Activated CD8-positive, alpha-beta T cell treated with anti-CD3 and anti-CD28 coated beads for 36 hours (primary cell): ENCODE data around the gene ZNF3. TPM values are rescaled to one million over a fixed set of nuclear protein-coding genes. Genes with fewer than 3 reads are reported as not detected.

Experiments used
- ATAC-seq: fragments of 200-7000 bp; cut with Tn5 transposase; one replicate; pipeline ENCODE4 v1.10.0; 2021; ENCODE audit warnings: mild to moderate bottlenecking, moderate library complexity
- CTCF ChIA-PET: fragments of 350-600 bp; sonication (Branson Sonifier 250); formaldehyde crosslinking; loops from one replicate; lab custom pipeline; 2021; ENCODE audit warnings: antibody characterized with exemption; lab: Charles Lee
- POLR2A ChIA-PET: fragments of 350-600 bp; sonication (Branson Sonifier 250); formaldehyde crosslinking; loops from one replicate; lab custom pipeline; 2021; ENCODE audit warnings: antibody characterized with exemption; lab: Charles Lee
- DNase-seq: peaks from one replicate; pipeline ENCODE4 v3.0.0-alpha.2; 2020
- H3K27ac Mint-ChIP-seq: one replicate; pipeline ENCODE4 v1.8.0; 2021; ENCODE audit warnings: mild to moderate bottlenecking, mixed read lengths
- H3K27me3 Mint-ChIP-seq: one replicate; pipeline ENCODE4 v1.8.0; 2021; ENCODE audit warnings: mixed read lengths
- H3K36me3 Mint-ChIP-seq: one replicate; pipeline ENCODE4 v1.8.0; 2021; ENCODE audit warnings: low read depth, mixed read lengths
- H3K4me1 Mint-ChIP-seq: one replicate; pipeline ENCODE4 v1.8.0; 2021; ENCODE audit warnings: low read depth, mixed read lengths
- H3K4me3 Mint-ChIP-seq: one replicate; pipeline ENCODE4 v1.8.0; 2021; ENCODE audit warnings: mild to moderate bottlenecking, moderate library complexity, mixed read lengths
- H3K9me3 Mint-ChIP-seq: one replicate; pipeline ENCODE4 v1.8.0; 2021; ENCODE audit warnings: mixed read lengths
- intact Hi-C: fragments of 100-400 bp; cut with micrococcal nuclease; formaldehyde crosslinking; loops from one replicate; pipeline ENCODE4 v1.10.0; 2022
- total RNA-seq, 2 experiments: library from RNA; stranded (reverse); gene quantifications; one replicate each; pipeline ENCODE4 v1.2.3, GENCODE V29; 2021
- TF ChIP-seq, protein P1 (sequence below): fragments of 200-600 bp; IDR thresholded peaks from one replicate; pipeline ENCODE4 v1.8.0; 2022; ENCODE audit warnings: antibody characterized with exemption, mild to moderate bottlenecking

The ZNF3 gene
- total RNA-seq, 2 experiments from 2014 or later, result 16.4 to 18.9 TPM

DNA sequence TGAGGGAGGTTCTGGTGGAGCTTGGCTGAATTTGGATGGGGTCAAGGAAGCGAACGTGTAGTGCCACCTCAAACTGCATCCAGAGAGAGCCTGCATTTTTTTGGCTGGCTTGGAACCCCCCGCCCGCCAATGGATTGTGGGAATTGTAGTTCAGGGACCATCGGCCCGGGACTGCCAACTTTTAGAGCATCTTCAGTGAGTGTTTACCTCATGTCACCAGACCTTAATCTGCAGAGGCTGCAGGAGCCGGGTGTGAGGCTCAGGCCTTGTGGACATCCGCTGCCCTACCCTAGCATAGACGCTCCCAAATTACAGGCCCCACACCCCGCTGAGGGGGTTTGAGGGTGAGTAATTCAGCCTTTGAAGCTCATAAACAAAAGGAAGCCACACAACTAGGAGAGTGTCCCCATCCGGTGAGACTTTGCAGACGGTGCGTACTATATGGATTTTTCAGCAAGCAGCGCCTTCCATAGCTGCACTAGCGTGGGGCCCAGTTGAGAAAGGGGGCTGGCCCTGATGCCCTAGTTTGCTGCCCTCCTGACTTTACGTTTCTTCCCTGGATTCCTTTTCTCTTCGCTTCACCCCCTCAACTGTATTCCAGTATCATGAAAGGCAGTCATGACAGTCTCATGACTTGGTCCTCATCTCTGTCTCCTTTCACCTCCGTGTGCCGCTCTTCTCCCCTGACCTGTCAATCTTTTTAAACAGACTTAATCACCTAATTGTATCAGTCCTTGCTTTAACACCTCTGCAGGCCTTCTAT lies 38.6 kb upstream of the ZNF3 start:
- peak overlapping the region; percentile 89 for H3K4me3 Mint-ChIP-seq
- H3K27me3 Mint-ChIP-seq, result no peaks in the 10 kb centered on the region
- intact Hi-C loops, result loop anchor here (10.0 kb wide), 1 partner anchor 205 kb away; the partner anchor contains the start of gene TRIM4
- H3K27ac Mint-ChIP-seq, result peak overlapping the region; percentile 89
- H3K9me3 Mint-ChIP-seq, result no peaks in the 10 kb centered on the region
- CTCF ChIA-PET, result interaction anchor here (1.0 to 1.6 kb wide), 4 partner anchors 11 to 202 kb away, joined by 3 to 7 read pairs (median 4); partner anchors contain the start of gene AP4M1
- peaks cover 27% of the 10 kb centered on the region for H3K4me1 Mint-ChIP-seq
- ATAC-seq (peak; percentile 61), DNase-seq (peak; percentile 83)
- POLR2A ChIA-PET, result interaction anchor here (1.2 to 3.0 kb wide), 8 partner anchors 14 to 105 kb away, joined by 3 to 24 read pairs (median 3); partner anchors contain the start of genes AP4M1, GAL3ST4, GPC2 and MCM7
- H3K36me3 Mint-ChIP-seq, result peaks cover 9% of the 10 kb centered on the region
- TF ChIP-seq, protein P1, sequence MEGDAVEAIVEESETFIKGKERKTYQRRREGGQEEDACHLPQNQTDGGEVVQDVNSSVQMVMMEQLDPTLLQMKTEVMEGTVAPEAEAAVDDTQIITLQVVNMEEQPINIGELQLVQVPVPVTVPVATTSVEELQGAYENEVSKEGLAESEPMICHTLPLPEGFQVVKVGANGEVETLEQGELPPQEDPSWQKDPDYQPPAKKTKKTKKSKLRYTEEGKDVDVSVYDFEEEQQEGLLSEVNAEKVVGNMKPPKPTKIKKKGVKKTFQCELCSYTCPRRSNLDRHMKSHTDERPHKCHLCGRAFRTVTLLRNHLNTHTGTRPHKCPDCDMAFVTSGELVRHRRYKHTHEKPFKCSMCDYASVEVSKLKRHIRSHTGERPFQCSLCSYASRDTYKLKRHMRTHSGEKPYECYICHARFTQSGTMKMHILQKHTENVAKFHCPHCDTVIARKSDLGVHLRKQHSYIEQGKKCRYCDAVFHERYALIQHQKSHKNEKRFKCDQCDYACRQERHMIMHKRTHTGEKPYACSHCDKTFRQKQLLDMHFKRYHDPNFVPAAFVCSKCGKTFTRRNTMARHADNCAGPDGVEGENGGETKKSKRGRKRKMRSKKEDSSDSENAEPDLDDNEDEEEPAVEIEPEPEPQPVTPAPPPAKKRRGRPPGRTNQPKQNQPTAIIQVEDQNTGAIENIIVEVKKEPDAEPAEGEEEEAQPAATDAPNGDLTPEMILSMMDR, result no peak

DNA sequence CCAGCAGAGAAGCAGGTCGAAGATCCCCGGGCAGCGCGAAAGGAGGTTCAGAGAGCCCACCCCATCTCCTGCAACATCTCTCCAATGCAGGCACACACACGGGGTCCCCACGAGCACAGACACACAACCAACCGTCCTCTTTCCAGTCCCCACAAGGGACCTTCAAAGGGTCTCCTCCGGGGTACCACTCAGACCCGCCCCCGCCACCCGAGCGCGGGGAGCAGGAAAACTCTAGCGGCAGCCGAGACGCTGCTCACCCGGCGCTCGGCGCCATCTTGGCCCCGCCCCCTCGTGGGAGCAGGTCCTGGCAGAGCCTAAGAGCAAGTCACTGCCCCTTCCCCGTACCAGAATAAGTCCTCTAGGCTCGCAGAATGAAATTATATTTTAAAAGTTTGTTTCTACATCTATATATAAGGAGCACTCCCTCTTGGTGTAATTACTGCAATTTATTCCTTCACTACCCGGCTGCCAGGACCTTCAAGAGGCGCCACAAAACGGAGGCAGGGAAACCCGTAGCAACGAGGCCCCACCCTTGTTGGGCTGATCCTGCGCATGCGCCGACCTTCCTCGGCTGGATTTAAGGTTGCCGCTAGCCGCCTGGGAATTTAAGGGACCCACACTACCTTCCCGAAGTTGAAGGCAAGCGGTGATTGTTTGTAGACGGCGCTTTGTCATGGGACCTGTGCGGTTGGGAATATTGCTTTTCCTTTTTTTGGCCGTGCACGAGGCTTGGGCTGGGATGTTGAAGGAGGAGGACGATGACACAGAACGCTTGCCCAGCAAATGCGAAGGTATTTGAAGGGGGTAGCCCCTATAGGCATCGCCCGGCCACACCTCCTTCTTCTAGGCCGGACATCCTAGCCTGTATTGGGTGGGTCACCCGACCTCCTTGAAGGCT lies 37.8 kb upstream of the ZNF3 start, which contains the start of the genes CNPY4 and TAF6:
CNPY4 (plus strand) TSS at position 563 of the 898 bp plus-strand sequence; CDS start at position 674, 111 bp downstream.
TAF6 (minus strand) TSS at position 287 of the 898 bp plus-strand sequence. CDS start 5,149 bp downstream, outside the sequence.
- Mint-ChIP-seq H3K4me3 (peak within 1 kb of the TSS; percentile 89), H3K4me1 (peaks cover 18% of the 10 kb centered on the region), H3K9me3 (no peaks in the 10 kb centered on the region), H3K27me3 (no peaks in the 10 kb centered on the region), H3K36me3 (peaks cover 9% of the 10 kb centered on the region), H3K27ac (peak within 1 kb of the TSS; percentile 89)
- ATAC-seq (peak; percentile 83), DNase-seq (peak; percentile 95)
- POLR2A ChIA-PET, result interaction anchor here (1.2 to 3.0 kb wide), 6 partner anchors 18 to 104 kb away, joined by 3 to 24 read pairs (median 5); partner anchors contain the start of genes AP4M1, GAL3ST4, MCM7 and ZKSCAN1
- intact Hi-C loops, result no loop called here
- CTCF ChIA-PET, result interaction anchor here (1.0 to 1.6 kb wide), 4 partner anchors 12 to 201 kb away, joined by 3 to 7 read pairs (median 4); partner anchors contain the start of gene AP4M1
- TF ChIP-seq, protein P1, result no peak

- Mint-ChIP-seq H3K4me1 (peaks cover 18% of the 10 kb centered on the region), H3K27me3 (no peaks in the 10 kb centered on the region), H3K27ac (peak overlapping the region; percentile 89), H3K4me3 (peak overlapping the region; percentile 89), H3K36me3 (peaks cover 9% of the 10 kb centered on the region), H3K9me3 (no peaks in the 10 kb centered on the region)
- no peak for DNase-seq
- TF ChIP-seq, protein P1, result no peak
- ChIA-PET POLR2A (interaction anchor here (0.8 to 1.4 kb wide), 2 partner anchors 32 to 41 kb away, joined by 3 to 4 read pairs; no protein-coding TSS in a partner anchor), CTCF (no interaction called here)
- ATAC-seq, result no peak
- intact Hi-C loops, result no loop called here
These were observed 37.0 kb upstream of the ZNF3 start for GRCh38 chr7:100118388-100119071.

DNA sequence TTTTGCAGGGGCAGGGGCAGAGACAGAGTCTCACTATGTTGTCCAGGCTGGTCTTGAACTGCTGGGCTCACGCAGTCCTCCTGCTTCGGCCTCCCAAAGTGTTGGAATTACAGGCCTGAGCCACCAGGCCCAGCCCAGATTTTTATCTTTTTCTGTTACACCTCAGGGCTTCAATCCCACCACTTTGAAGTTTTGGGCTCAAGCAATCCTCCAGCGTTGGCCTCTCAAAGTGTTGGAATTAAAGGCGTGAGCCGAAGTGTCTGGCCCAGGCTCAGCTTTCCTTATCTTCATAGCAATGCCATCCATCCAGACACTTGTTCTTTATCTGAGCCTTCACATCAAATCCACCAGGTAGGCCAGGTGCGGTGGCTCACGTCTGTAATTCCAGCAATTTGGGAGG lies 33.5 kb upstream of the ZNF3 start:
- Mint-ChIP-seq H3K27me3 (no peaks in the 10 kb centered on the region), H3K9me3 (no peaks in the 10 kb centered on the region), H3K4me1 (peaks cover 8% of the 10 kb centered on the region), H3K27ac (no peak overlapping the region), H3K4me3 (no peak overlapping the region), H3K36me3 (peaks cover 12% of the 10 kb centered on the region)
- TF ChIP-seq, protein P1, result no peak
- ChIA-PET CTCF (no interaction called here), POLR2A (interaction anchor here (1.0 to 4.8 kb wide), 2 partner anchors 11 to 13 kb away, joined by 4 to 59 read pairs; partner anchors contain the start of genes AP4M1, MBLAC1 and MCM7)
- DNase-seq, result no peak
- intact Hi-C loops, result no loop called here
- ATAC-seq, result no peak
